HEK293 (cell line): ENCODE measurements around the gene DENND11.

ENCODE experiments used
- CTCF ChIA-PET: fragments of 350-600 bp; formaldehyde crosslinking; extraction: SDS; loops from one replicate; lab custom pipeline; 2021; ENCODE audit warnings: antibody characterized with exemption; lab: Yijun Ruan, JAX
- POLR2A ChIA-PET: fragments of 300-600 bp; formaldehyde crosslinking; extraction: SDS; loops from one replicate; lab custom pipeline; 2020; ENCODE audit warnings: antibody characterized with exemption, inconsistent platforms; lab: Yijun Ruan, JAX
- H3K27ac ChIP-seq: fragments of 200-500 bp; sonication (Bioruptor generic); 2 replicates; pipeline ENCODE4 v1.5.1; 2014; ENCODE audit warnings: low read depth, low read length, control low read depth, inconsistent platforms; ENCODE audit errors: extremely low read depth
- H3K36me3 ChIP-seq, 2 experiments: fragments of 200-500 bp in 1 of 2; sonication (Bioruptor generic) in 1 of 2; 1 replicate in 1 of 2; 2 replicates in 1 of 2; pipeline ENCODE4 v1.5.1; 2014 to 2017; ENCODE audit warnings: inconsistent platforms in 2 of 2, low read length in 2 of 2; ENCODE audit not compliant: control insufficient read depth in 2 of 2, insufficient read depth in 1 of 2
- H3K4me1 ChIP-seq: fragments of 200-500 bp; sonication (Bioruptor generic); 2 replicates; pipeline ENCODE4 v1.5.1; 2014; ENCODE audit warnings: mild to moderate bottlenecking, low read length, inconsistent platforms; ENCODE audit not compliant: control insufficient read depth, insufficient read depth
- H3K4me3 ChIP-seq: 2 replicates; pipeline ENCODE4 v1.5.1; 2011; ENCODE audit warnings: low read depth, mild to moderate bottlenecking, control low read depth, low read length, moderate library complexity
- H3K9me3 ChIP-seq: fragments of 200-500 bp; sonication (Bioruptor generic); 2 replicates; pipeline ENCODE4 v1.5.1; 2014; ENCODE audit warnings: low read depth, low read length, inconsistent platforms; ENCODE audit not compliant: control insufficient read depth, insufficient read depth
- GLI2 ChIP-seq: fragments of 450-650 bp; formaldehyde crosslinking; IDR thresholded peaks from 2 replicates; pipeline ENCODE4; 2017; ENCODE audit warnings: missing biosample characterization, missing genetic modification characterization, low read depth, borderline replicate concordance
- HOXC10 ChIP-seq: sonication (generic); formaldehyde crosslinking; IDR thresholded peaks from 2 replicates; pipeline ENCODE4 v1.8.1; 2023; ENCODE audit warnings: mild to moderate bottlenecking, missing genetic modification reagents
- IKZF3 ChIP-seq: fragments of 450-650 bp; IDR thresholded peaks from 2 replicates; pipeline ENCODE4 v1.5.0; 2018; ENCODE audit warnings: missing biosample characterization, mild to moderate bottlenecking, missing genetic modification characterization, moderate library complexity
- KLF1 ChIP-seq: fragments of 450-650 bp; formaldehyde crosslinking; IDR thresholded peaks from 2 replicates; pipeline ENCODE4 v1.5.1; 2016; ENCODE audit warnings: missing biosample characterization, missing genetic modification characterization
- KLF16 ChIP-seq: fragments of 450-650 bp; formaldehyde crosslinking; IDR thresholded peaks from 2 replicates; pipeline ENCODE4 v1.5.1; 2017; ENCODE audit warnings: missing biosample characterization, missing genetic modification characterization
- KLF8 ChIP-seq: fragments of 450-650 bp; formaldehyde crosslinking; IDR thresholded peaks from 2 replicates; pipeline ENCODE4 v1.5.1; 2016; ENCODE audit warnings: missing biosample characterization, missing genetic modification characterization
- SETDB1 ChIP-seq: IDR thresholded peaks from one replicate; pipeline ENCODE4 v1.6.1; 2017; ENCODE audit warnings: mild to moderate bottlenecking, low read length, moderate library complexity, mixed read lengths; ENCODE audit not compliant: insufficient read length
- SP3 ChIP-seq: fragments of 450-650 bp; formaldehyde crosslinking; IDR thresholded peaks from 2 replicates; pipeline ENCODE4 v1.5.1; 2016; ENCODE audit warnings: missing biosample characterization, missing genetic modification characterization
- ZBTB8A ChIP-seq: fragments of 450-650 bp; formaldehyde crosslinking; IDR thresholded peaks from 2 replicates; pipeline ENCODE4 v1.5.1; 2016; ENCODE audit warnings: missing biosample characterization, missing genetic modification characterization
- ZFP37 ChIP-seq: fragments of 450-650 bp; formaldehyde crosslinking; IDR thresholded peaks from 2 replicates; pipeline ENCODE4 v1.5.1; 2016; ENCODE audit warnings: missing biosample characterization, missing genetic modification characterization
- ZIC2 ChIP-seq: fragments of 450-650 bp; formaldehyde crosslinking; IDR thresholded peaks from 2 replicates; pipeline ENCODE4 v1.5.1; 2016; ENCODE audit warnings: missing biosample characterization, missing genetic modification characterization
- ZNF140 ChIP-seq: fragments of 450-650 bp; formaldehyde crosslinking; IDR thresholded peaks from 2 replicates; pipeline ENCODE4 v1.5.1; 2016; ENCODE audit warnings: missing biosample characterization, missing genetic modification characterization
- ZNF19 ChIP-seq: fragments of 450-650 bp; formaldehyde crosslinking; IDR thresholded peaks from 2 replicates; pipeline ENCODE4; 2016; ENCODE audit warnings: missing biosample characterization, missing genetic modification characterization, low read depth
- ZNF239 ChIP-seq: fragments of 450-650 bp; formaldehyde crosslinking; IDR thresholded peaks from 2 replicates; pipeline ENCODE4 v1.5.1; 2016; ENCODE audit warnings: missing biosample characterization, missing genetic modification characterization
- ZNF366 ChIP-seq: fragments of 450-650 bp; formaldehyde crosslinking; conservative IDR thresholded peaks from 2 replicates; pipeline ENCODE4 v1.5.1; 2016; ENCODE audit warnings: missing biosample characterization, missing genetic modification characterization
- ZNF423 ChIP-seq: fragments of 450-650 bp; formaldehyde crosslinking; IDR thresholded peaks from 2 replicates; pipeline ENCODE4 v1.5.1; 2016; ENCODE audit warnings: missing biosample characterization, missing genetic modification characterization
- ZNF510 ChIP-seq: fragments of 450-650 bp; formaldehyde crosslinking; IDR thresholded peaks from 2 replicates; pipeline ENCODE4 v1.5.1; 2018; ENCODE audit warnings: mild to moderate bottlenecking, missing genetic modification characterization, missing biosample characterization; ENCODE audit not compliant: insufficient replicate concordance
- ZNF529 ChIP-seq: fragments of 450-650 bp; formaldehyde crosslinking; IDR thresholded peaks from 2 replicates; pipeline ENCODE4 v1.5.1; 2017; ENCODE audit warnings: missing genetic modification characterization, missing biosample characterization; ENCODE audit not compliant: insufficient replicate concordance
- ZNF571 ChIP-seq: fragments of 450-650 bp; formaldehyde crosslinking; IDR thresholded peaks from 2 replicates; pipeline ENCODE4 v1.5.0; 2017; ENCODE audit warnings: missing biosample characterization, missing genetic modification characterization
- ZNF585B ChIP-seq: fragments of 450-650 bp; formaldehyde crosslinking; IDR thresholded peaks from 2 replicates; pipeline ENCODE4 v1.5.1; 2016; ENCODE audit warnings: missing biosample characterization, missing genetic modification characterization
- ZNF600 ChIP-seq: fragments of 450-650 bp; formaldehyde crosslinking; IDR thresholded peaks from 2 replicates; pipeline ENCODE4 v1.5.1; 2016; ENCODE audit warnings: missing biosample characterization, missing genetic modification characterization
- ZNF629 ChIP-seq: fragments of 450-650 bp; formaldehyde crosslinking; IDR thresholded peaks from 2 replicates; pipeline ENCODE4 v1.5.1; 2017; ENCODE audit warnings: missing biosample characterization, missing genetic modification characterization
- ZSCAN16 ChIP-seq: fragments of 450-650 bp; formaldehyde crosslinking; IDR thresholded peaks from 2 replicates; pipeline ENCODE4 v1.5.1; 2016; ENCODE audit warnings: missing biosample characterization, missing genetic modification characterization
- ZSCAN23 ChIP-seq: fragments of 450-650 bp; formaldehyde crosslinking; IDR thresholded peaks from 2 replicates; pipeline ENCODE4 v1.5.1; 2016; ENCODE audit warnings: missing biosample characterization, missing genetic modification characterization
- TF ChIP-seq, protein P1 (sequence below): fragments of 450-650 bp; formaldehyde crosslinking; IDR thresholded peaks from 2 replicates; pipeline ENCODE4 v1.5.1; 2016; ENCODE audit warnings: missing biosample characterization, missing genetic modification characterization, low read depth
- TF ChIP-seq, protein P2 (sequence below): fragments of 450-650 bp; formaldehyde crosslinking; IDR thresholded peaks from 2 replicates; pipeline ENCODE4 v1.5.1; 2017; ENCODE audit warnings: missing biosample characterization, missing genetic modification characterization

The DENND11 gene

DNA sequence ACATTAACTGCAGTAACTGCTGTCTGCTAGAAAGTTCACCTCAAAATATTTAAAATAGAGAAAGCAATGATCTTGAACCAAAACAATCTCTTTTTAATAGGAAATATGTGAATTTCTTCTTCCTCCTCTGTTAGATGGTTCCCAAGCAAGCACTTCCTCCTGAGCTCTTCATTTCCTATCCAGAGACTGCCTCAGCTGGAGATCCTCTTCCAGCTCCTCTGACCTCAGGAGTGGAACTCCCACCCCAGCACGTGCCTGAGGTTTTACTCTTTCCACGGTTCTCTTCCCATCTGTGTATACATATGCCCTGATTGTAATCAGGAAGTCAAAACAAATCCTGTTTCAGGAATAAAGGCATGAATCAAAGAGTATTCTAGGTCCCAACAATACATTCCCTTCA lies 5.6 kb downstream of the DENND11 start:
- Histone ChIP-seq H3K4me1 (peaks cover 8% of the 10 kb centered on the region), H3K9me3 (no peaks in the 10 kb centered on the region), H3K27ac (no peak overlapping the region), H3K4me3 (no peak overlapping the region), H3K36me3 (no peaks in the 10 kb centered on the region)
- CTCF ChIA-PET, result interaction anchor here (0.6 to 1.6 kb wide), 3 partner anchors 15 to 41 kb away, joined by 3 to 4 read pairs (median 4); no protein-coding TSS in a partner anchor
- TF ChIP-seq ZNF600 (tag by site-specific recombination) (no peak), KLF1 (no peak), ZIC2 (tag by site-specific recombination) (no peak), KLF16 (tag by site-specific recombination) (no peak), GLI2 (tag by site-specific recombination) (no peak), ZNF585B (tag by site-specific recombination) (no peak), IKZF3 (tag by site-specific recombination) (no peak), ZNF366 (tag by site-specific recombination) (no peak), SP3 (no peak), ZNF510 (tag by site-specific recombination) (no peak), ZNF19 (tag by site-specific recombination) (no peak), ZNF423 (tag by site-specific recombination) (no peak)
- POLR2A ChIA-PET, result interaction anchor here (1.0 kb wide), 1 partner anchor 42 kb away, joined by 3 read pairs; the partner anchor contains the start of gene SSBP1

DNA sequence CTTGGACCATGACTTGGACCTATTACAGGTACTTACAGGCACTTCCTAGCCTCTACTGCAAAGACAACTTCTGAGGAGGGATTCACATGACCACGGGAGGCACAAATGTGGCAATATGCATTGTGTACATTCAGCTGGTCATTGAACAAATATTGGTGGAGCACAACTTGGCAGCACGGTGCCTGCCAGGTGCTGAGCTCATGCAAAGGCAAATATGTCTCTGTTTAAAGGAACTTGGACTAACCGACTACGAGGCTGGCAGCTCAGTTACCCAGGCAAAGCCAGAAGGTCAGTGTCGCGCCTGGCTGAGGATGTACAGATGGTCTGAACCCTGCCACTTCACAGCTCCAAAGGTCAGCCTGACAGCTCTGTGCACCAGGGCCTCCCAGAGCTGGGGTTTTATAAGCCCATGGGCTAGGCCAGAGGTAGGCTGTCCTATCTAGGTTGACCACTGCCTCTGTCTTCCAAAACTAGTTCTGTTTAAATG lies 6.1 kb downstream of the DENND11 start:
- H3K27ac ChIP-seq, result no peak overlapping the region
- peaks cover 8% of the 10 kb centered on the region for H3K4me1 ChIP-seq
- H3K9me3 ChIP-seq, result no peaks in the 10 kb centered on the region
- H3K36me3 ChIP-seq, result no peaks in the 10 kb centered on the region
- ChIA-PET CTCF (interaction anchor here (0.6 to 1.6 kb wide), 3 partner anchors 16 to 90 kb away, joined by 3 to 4 read pairs (median 3); no protein-coding TSS in a partner anchor), POLR2A (interaction anchor here (1.0 kb wide), 1 partner anchor 42 kb away, joined by 3 read pairs; the partner anchor contains the start of gene SSBP1)
- H3K4me3 ChIP-seq, result no peak overlapping the region
- TF ChIP-seq ZFP37 (tag by site-specific recombination) (no peak), ZSCAN23 (tag by site-specific recombination) (no peak), ZSCAN16 (no peak), ZNF571 (no peak), ZNF529 (tag by site-specific recombination) (no peak), ZNF629 (tag by site-specific recombination) (no peak), KLF8 (tag by site-specific recombination) (no peak), ZNF140 (no peak), SETDB1 (no peak), HOXC10 (CRISPR knock-in tag) (no peak), ZNF239 (tag by site-specific recombination) (no peak), ZBTB8A (tag by site-specific recombination) (no peak)
- TF ChIP-seq, protein P1, sequence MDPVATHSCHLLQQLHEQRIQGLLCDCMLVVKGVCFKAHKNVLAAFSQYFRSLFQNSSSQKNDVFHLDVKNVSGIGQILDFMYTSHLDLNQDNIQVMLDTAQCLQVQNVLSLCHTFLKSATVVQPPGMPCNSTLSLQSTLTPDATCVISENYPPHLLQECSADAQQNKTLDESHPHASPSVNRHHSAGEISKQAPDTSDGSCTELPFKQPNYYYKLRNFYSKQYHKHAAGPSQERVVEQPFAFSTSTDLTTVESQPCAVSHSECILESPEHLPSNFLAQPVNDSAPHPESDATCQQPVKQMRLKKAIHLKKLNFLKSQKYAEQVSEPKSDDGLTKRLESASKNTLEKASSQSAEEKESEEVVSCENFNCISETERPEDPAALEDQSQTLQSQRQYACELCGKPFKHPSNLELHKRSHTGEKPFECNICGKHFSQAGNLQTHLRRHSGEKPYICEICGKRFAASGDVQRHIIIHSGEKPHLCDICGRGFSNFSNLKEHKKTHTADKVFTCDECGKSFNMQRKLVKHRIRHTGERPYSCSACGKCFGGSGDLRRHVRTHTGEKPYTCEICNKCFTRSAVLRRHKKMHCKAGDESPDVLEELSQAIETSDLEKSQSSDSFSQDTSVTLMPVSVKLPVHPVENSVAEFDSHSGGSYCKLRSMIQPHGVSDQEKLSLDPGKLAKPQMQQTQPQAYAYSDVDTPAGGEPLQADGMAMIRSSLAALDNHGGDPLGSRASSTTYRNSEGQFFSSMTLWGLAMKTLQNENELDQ (tag by site-specific recombination), result no peak
- TF ChIP-seq, protein P2, sequence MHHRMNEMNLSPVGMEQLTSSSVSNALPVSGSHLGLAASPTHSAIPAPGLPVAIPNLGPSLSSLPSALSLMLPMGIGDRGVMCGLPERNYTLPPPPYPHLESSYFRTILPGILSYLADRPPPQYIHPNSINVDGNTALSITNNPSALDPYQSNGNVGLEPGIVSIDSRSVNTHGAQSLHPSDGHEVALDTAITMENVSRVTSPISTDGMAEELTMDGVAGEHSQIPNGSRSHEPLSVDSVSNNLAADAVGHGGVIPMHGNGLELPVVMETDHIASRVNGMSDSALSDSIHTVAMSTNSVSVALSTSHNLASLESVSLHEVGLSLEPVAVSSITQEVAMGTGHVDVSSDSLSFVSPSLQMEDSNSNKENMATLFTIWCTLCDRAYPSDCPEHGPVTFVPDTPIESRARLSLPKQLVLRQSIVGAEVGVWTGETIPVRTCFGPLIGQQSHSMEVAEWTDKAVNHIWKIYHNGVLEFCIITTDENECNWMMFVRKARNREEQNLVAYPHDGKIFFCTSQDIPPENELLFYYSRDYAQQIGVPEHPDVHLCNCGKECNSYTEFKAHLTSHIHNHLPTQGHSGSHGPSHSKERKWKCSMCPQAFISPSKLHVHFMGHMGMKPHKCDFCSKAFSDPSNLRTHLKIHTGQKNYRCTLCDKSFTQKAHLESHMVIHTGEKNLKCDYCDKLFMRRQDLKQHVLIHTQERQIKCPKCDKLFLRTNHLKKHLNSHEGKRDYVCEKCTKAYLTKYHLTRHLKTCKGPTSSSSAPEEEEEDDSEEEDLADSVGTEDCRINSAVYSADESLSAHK, result no peak
